ENCODE results near the gene CDX1. TPM values are rescaled to one million over a fixed set of nuclear protein-coding genes. Genes with fewer than 3 reads are reported as not detected.

The CDX1 gene
- total and polyA plus RNA-seq, 12 donors = 0.11 to 0.32 (median 0.23) TPM; not detected in 7

DNA sequence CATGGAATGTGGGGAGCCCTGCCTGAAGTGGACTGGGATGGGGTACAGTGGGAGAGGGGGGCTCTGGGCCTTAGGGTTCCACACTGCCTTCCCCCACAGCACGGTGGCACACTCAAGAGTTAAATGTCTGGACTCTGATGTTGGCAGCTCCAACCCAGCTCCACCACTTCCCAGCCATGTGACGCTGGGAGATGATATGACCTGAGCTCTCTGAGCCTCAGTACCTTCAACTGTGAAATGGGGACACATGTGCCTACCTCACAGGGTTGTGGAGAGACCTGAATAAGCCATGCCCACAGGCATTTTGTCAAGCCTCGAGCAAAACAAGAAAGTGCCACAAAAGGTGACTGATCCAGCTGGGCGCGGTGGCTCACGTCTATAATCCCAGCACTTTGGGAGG is 7.5 kb upstream of the CDX1 start:
- no peak for DNase-seq
- H3K4me3 ChIP-seq = no peak overlapping the region
- H3K9me3 ChIP-seq (replicated peaks in 1 of 3) = no peaks in the 10 kb centered on the region
- no peaks in the 10 kb centered on the region for H3K36me3 ChIP-seq (replicated peaks in 1 of 2)
- peak overlapping the region in 2 of 5 donors; percentile 72 to 85 for H3K27ac ChIP-seq
- TF ChIP-seq CTCF (IDR thresholded peaks at IDR 0.05) (no peak), POLR2A (IDR thresholded peaks at IDR 0.05) (no peak)
- H3K27me3 ChIP-seq = no peaks in the 10 kb centered on the region
- intact Hi-C loops (cut with DNase I) = no loop called here
- H3K4me1 ChIP-seq (replicated peaks in 1 of 2) = peaks cover 12 to 13% of the 10 kb centered on the region in 2 donors
- 72 to 82% (median 80%) methylated on average over 6 of the region's 6 CpGs for WGBS, 4 donors

DNA sequence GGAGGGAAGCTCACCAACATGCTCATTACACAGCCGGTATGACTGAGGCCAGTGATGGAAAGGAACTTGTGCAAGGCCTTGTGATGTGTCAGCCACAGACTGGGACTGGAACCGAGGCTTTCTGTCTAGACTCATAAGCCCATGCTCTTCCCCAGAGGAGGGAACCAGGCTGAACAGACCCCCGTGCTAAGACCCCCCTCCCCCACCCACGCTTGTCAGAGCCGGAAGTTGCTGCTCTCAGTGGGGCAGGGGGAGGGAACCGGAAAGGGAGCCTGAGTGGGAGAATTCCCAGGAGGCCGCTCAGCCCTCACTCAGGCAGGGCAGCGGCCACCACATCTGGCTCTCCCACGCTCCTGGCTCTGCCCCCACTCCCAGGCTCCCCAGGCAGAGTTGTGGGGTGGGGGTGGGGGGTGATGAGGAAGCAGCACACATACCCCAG is 6.8 kb upstream of the CDX1 start:
- H3K9me3 ChIP-seq (replicated peaks in 1 of 3) = no peaks in the 10 kb centered on the region
- 55 to 63% (median 58%) methylated on average over 2 to 9 of the region's 9 CpGs for WGBS, 4 donors
- intact Hi-C loops (cut with DNase I) = loop anchor here (5.0 to 10.0 kb wide), 5 partner anchors 53 to 278 kb away; no protein-coding TSS in a partner anchor
- TF ChIP-seq CTCF (IDR thresholded peaks at IDR 0.05) = no peak
- TF ChIP-seq POLR2A (IDR thresholded peaks at IDR 0.05) = no peak
- no peak overlapping the region for H3K4me3 ChIP-seq
- H3K4me1 ChIP-seq (replicated peaks in 1 of 2) = peaks cover 12 to 13% of the 10 kb centered on the region in 2 donors
- H3K36me3 ChIP-seq (replicated peaks in 1 of 2) = no peaks in the 10 kb centered on the region
- no peaks in the 10 kb centered on the region for H3K27me3 ChIP-seq
- H3K27ac ChIP-seq = peak overlapping the region in 3 of 5 donors; percentile 24 to 85 (median 72)
- DNase-seq = peak in 3 of 7 donors; percentile 37 to 69 (median 41)

GRCh38 chr5:150160448-150161081 is 6.0 kb upstream of the CDX1 start:
- WGBS, 4 donors = 69 to 78% (median 73%) methylated on average over 4 to 5 of the region's 5 CpGs
- Histone ChIP-seq H3K27ac (peak overlapping the region in 3 of 5 donors; percentile 24 to 85 (median 72)), H3K9me3 (replicated peaks in 1 of 3) (no peaks in the 10 kb centered on the region), H3K27me3 (no peaks in the 10 kb centered on the region), H3K4me1 (replicated peaks in 1 of 2) (peaks cover 9 to 11% of the 10 kb centered on the region in 2 donors), H3K4me3 (no peak overlapping the region), H3K36me3 (replicated peaks in 1 of 2) (no peaks in the 10 kb centered on the region)
- TF ChIP-seq POLR2A (IDR thresholded peaks at IDR 0.05) (no peak), CTCF (IDR thresholded peaks at IDR 0.05) (no peak)
- intact Hi-C loops (cut with DNase I) = loop anchor here (5.0 to 10.0 kb wide), 5 partner anchors 52 to 277 kb away; no protein-coding TSS in a partner anchor
- DNase-seq = no peak

DNA sequence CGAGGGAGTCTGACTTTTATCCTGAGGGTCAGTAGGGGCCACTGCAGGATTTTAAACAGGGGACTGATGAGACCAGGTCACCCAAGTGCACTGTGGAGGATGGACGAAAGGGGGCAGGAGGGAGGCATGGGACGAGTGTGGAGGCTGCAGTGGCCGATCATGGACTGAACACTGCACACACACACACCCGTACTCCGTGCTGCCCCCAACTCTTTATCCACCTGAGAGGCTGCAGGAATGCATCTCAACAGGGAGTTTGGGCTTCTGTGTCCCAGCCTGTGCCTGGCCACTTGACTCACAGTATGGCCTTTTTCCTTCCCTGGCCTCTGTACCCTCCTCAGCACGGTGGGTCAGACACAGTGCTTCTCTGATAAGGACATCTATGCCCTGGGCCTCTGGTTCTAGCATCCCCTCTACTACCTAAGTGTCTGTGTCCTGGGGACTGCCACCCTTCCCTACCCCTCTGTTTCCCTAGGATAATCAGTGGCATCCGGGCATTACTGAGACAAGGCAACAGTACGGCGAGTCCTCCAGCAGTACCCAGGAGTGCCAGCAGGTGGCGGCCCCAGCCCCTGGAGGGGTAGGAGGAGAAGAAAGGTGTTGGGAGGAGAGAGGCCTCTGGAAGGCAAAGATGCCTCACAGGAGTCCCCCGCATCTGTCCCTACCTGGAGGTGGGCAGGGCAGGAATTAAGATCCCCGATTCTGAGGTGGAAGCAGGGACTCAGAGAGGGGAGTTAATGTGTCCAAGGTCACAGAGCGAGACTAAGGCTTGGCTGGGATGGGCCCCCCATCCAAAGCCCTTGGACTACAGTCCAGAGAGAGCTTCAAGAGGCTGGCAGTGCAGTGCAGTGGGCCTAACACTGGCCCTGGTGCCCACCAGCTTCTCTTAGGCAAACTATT is 5.1 kb upstream of the CDX1 start:
- peaks cover 1% of the 10 kb centered on the region in 2 donors for H3K4me1 ChIP-seq (replicated peaks in 1 of 2)
- H3K27ac ChIP-seq = peak overlapping the region in 1 of 5 donors; percentile 85
- H3K4me3 ChIP-seq = no peak overlapping the region
- WGBS, 4 donors = 40 to 56% (median 47%) methylated on average over 12 to 14 of the region's 14 CpGs
- peak; percentile 76 to 91 (median 80) for DNase-seq
- intact Hi-C loops (cut with DNase I) = loop anchor here (5.0 to 10.0 kb wide), 5 partner anchors 51 to 276 kb away; no protein-coding TSS in a partner anchor
- no peaks in the 10 kb centered on the region for H3K9me3 ChIP-seq (replicated peaks in 1 of 3)
- no peaks in the 10 kb centered on the region for H3K36me3 ChIP-seq (replicated peaks in 1 of 2)
- peaks cover 2% of the 10 kb centered on the region for H3K27me3 ChIP-seq
- no peak for TF ChIP-seq POLR2A (IDR thresholded peaks at IDR 0.05)
- TF ChIP-seq CTCF (IDR thresholded peaks at IDR 0.05) = peak; percentile 87 to 95 (median 91)

Data from adrenal gland (tissue), 12 donors.